ENCODE data around the gene EVI5.

EVI5 gene

DNA sequence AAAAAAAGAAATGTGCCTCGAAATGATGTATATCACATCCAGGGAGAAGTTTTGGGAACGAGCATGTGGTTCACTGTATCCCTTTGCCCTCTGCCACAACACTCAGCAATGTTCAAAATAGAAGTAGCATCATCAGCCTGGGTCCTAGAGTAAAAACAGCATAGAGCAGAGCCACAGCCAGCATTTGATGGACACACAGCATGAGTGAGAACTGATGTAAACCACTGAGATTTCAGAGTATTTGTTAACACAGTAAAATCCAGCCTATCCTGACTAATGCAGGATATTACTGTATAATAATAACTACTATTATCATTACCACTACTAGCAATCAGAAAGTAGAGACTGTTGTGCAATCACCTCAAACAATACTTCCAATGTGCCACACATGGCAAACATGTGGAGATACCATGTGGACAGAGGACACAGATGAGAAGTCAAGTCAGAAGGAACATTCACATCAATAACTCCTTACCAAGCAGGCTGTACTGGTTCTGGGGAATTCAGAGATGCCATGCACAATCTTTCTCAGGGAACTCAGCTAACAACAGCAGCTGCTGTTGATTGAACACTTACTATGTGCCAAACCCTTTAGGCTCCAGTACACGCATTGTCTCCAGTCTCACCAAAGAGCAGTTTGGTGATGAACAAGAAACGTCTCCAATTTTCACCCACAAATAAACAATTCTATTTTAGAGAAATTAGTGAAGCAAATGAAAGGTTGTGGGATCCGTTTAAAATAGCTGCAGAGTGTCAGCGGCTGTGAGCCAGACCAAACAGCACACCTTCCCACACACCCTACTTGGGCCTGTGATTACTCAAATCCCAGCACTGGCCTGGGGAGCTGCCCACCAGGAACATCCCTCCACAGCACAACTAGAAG lies 281.6 kb downstream of the EVI5 start:
- Histone ChIP-seq H3K4me3 (ENCODE audit: low read length) (no peak overlapping the region), H3K9me2 (replicated peaks; ENCODE audit: control insufficient read depth, low read length) (no peaks in the 10 kb centered on the region), H3K79me2 (ENCODE audit: control insufficient read depth, low read length) (no peaks in the 10 kb centered on the region), H3K36me3 (ENCODE audit: control insufficient read depth, low read length) (no peaks in the 10 kb centered on the region), H3K27ac (ENCODE audit: low read depth, low read length) (no peak overlapping the region), H3F3A (ENCODE audit: control insufficient read depth, insufficient read depth) (no peaks in the 10 kb centered on the region), H3K27me3 (ENCODE audit: control insufficient read depth, low read length) (no peaks in the 10 kb centered on the region), H3K4me2 (ENCODE audit: low read length) (no peak overlapping the region), H3K9me3 (ENCODE audit: control insufficient read depth, insufficient read depth, low read length) (no peaks in the 10 kb centered on the region), H3K4me1 (ENCODE audit: control insufficient read depth, low read length) (peaks cover 8% of the 10 kb centered on the region; the same call in 1 of the 2 replicates), H4K20me1 (ENCODE audit: control insufficient read depth, insufficient read depth, low read depth, low read length) (no peaks in the 10 kb centered on the region)
- TF ChIP-seq, protein P1, sequence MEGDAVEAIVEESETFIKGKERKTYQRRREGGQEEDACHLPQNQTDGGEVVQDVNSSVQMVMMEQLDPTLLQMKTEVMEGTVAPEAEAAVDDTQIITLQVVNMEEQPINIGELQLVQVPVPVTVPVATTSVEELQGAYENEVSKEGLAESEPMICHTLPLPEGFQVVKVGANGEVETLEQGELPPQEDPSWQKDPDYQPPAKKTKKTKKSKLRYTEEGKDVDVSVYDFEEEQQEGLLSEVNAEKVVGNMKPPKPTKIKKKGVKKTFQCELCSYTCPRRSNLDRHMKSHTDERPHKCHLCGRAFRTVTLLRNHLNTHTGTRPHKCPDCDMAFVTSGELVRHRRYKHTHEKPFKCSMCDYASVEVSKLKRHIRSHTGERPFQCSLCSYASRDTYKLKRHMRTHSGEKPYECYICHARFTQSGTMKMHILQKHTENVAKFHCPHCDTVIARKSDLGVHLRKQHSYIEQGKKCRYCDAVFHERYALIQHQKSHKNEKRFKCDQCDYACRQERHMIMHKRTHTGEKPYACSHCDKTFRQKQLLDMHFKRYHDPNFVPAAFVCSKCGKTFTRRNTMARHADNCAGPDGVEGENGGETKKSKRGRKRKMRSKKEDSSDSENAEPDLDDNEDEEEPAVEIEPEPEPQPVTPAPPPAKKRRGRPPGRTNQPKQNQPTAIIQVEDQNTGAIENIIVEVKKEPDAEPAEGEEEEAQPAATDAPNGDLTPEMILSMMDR (IDR thresholded peaks at IDR 0.05; ENCODE audit: low read depth, low read length, poor library complexity, severe bottlenecking) = no peak
- TF ChIP-seq EZH2phosphoT487 (IDR thresholded peaks at IDR 0.05; ENCODE audit: borderline replicate concordance, low read length) = no peak

DNA sequence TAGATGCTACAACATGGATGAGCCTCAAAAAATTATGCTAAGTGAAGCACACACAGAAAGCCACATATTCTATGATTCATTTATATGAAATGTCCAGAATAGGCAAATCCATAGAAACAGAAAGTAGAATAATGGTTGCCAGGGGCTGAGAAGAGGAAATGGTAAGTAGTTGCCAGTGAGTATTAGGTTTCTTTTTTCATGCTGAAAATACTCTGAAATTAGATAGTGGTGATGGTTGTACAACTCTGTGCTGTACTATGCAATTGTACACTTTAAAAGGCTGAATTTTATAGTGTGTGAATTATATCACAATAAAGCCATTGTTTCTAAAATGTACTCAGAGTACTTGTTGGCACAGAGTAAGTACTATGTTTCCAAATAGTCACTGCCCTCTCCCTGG lies 282.7 kb downstream of the EVI5 start:
- Histone ChIP-seq H3K36me3 (ENCODE audit: control insufficient read depth, low read length) (no peaks in the 10 kb centered on the region), H4K20me1 (ENCODE audit: control insufficient read depth, insufficient read depth, low read depth, low read length) (no peaks in the 10 kb centered on the region), H3K79me2 (ENCODE audit: control insufficient read depth, low read length) (no peaks in the 10 kb centered on the region), H3K27me3 (ENCODE audit: control insufficient read depth, low read length) (no peaks in the 10 kb centered on the region), H3K4me1 (ENCODE audit: control insufficient read depth, low read length) (peaks cover 8% of the 10 kb centered on the region; the same call in 1 of the 2 replicates), H3F3A (ENCODE audit: control insufficient read depth, insufficient read depth) (no peaks in the 10 kb centered on the region), H3K4me3 (ENCODE audit: low read length) (no peak overlapping the region), H3K4me2 (ENCODE audit: low read length) (no peak overlapping the region), H3K9me3 (ENCODE audit: control insufficient read depth, insufficient read depth, low read length) (no peaks in the 10 kb centered on the region), H3K9me2 (replicated peaks; ENCODE audit: control insufficient read depth, low read length) (no peaks in the 10 kb centered on the region), H3K27ac (ENCODE audit: low read depth, low read length) (no peak overlapping the region)
- TF ChIP-seq, protein P1 (IDR thresholded peaks at IDR 0.05; ENCODE audit: low read depth, low read length, poor library complexity, severe bottlenecking) = no peak
- TF ChIP-seq EZH2phosphoT487 (IDR thresholded peaks at IDR 0.05; ENCODE audit: borderline replicate concordance, low read length) = no peak

DNA sequence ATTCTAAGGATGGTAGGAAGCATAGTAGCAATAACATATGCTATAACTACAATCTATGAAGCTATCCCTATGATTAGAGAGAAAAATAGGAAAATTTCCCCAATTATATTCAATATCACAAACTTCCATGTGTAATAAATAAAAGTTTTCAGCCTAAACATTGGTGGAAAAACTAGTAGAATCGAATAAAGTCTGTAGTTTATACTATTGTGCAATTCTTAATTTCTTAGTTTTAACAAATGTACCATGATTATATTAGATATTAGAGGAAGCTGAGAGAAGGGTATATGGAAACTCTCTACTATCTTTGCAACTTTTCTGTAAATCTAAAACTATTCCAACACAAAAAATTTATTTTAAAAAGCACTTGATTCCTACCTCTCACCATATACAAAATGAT lies 284.4 kb downstream of the EVI5 start:
- Histone ChIP-seq H3K4me1 (ENCODE audit: control insufficient read depth, low read length) (peaks cover 8% of the 10 kb centered on the region; the same call in 1 of the 2 replicates), H3K27me3 (ENCODE audit: control insufficient read depth, low read length) (no peaks in the 10 kb centered on the region), H3F3A (ENCODE audit: control insufficient read depth, insufficient read depth) (no peaks in the 10 kb centered on the region)

More for the DNA sequence above, 284.4 kb downstream of the EVI5 start:
- Histone ChIP-seq H3K79me2 (ENCODE audit: control insufficient read depth, low read length) (no peaks in the 10 kb centered on the region), H3K27ac (ENCODE audit: low read depth, low read length) (no peak overlapping the region), H3K9me2 (replicated peaks; ENCODE audit: control insufficient read depth, low read length) (no peaks in the 10 kb centered on the region), H3K9me3 (ENCODE audit: control insufficient read depth, insufficient read depth, low read length) (no peaks in the 10 kb centered on the region), H3K36me3 (ENCODE audit: control insufficient read depth, low read length) (no peaks in the 10 kb centered on the region), H4K20me1 (ENCODE audit: control insufficient read depth, insufficient read depth, low read depth, low read length) (no peaks in the 10 kb centered on the region), H3K4me3 (ENCODE audit: low read length) (no peak overlapping the region), H3K4me2 (ENCODE audit: low read length) (no peak overlapping the region)
- no peak for TF ChIP-seq EZH2phosphoT487 (IDR thresholded peaks at IDR 0.05; ENCODE audit: borderline replicate concordance, low read length)
